SIG-M5 treated with dmso at 0.1 percent for 504 hours (cell line): ENCODE results near the gene AGPAT2.
A peak's percentile ranks its signal among the peaks of the same experiment; 100 is the strongest.

Experiments used
- DNase-seq: peaks from one replicate; lab custom pipeline; 2025; ENCODE audit not compliant: unreplicated experiment; lab: John Stamatoyannopoulos, UW

AGPAT2 gene

DNA sequence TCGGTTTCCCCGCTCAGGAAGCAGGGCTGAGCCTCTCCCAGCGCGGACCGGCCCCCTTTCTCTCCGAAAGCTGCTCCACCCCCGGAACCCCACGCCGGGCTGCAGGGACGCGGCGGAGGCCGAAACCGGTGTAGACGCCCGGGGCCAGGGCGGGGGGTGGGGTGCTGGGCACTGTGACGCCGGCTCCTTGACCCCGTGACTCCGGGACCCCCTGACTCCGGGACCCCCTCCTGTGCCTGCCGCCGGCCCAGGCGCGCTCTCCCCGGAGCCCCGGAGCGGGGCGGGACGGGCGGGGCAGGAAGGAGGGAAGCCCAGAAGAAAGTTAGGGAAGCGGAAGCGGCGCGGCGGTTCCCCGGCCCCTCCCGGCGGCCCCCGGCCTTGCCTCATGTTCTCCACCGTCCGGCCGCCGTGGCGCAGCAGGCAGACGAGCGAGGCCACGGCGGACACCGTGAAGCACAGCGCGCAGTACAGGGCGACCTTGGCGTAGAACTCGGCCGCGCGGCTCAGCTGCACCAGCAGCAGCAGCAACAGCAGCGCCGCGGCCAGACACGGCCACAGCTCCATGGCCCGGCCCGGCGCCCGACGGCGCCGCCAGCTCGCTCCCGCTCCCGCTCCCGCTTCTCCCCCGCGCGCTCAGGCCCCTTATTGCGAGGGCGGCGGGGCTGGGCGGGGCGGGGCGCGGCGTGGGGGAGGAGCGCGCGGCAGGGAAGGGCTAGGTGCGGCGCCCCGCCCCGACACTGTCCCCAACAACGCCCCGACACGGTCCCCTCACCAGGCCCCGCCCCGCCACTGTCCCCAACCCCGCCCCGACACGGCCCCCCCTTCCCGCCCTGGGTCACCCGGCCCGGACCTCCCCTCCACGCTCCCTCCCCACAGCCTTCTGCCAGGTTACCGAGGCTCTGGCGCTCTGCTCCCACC lies at the start of gene AGPAT2:
Gene AGPAT2 (minus strand): TSS at position 664 of the 918 bp plus-strand sequence. CDS start 100 bp downstream, at position 564.
- peak; percentile 70 for DNase-seq

DNA sequence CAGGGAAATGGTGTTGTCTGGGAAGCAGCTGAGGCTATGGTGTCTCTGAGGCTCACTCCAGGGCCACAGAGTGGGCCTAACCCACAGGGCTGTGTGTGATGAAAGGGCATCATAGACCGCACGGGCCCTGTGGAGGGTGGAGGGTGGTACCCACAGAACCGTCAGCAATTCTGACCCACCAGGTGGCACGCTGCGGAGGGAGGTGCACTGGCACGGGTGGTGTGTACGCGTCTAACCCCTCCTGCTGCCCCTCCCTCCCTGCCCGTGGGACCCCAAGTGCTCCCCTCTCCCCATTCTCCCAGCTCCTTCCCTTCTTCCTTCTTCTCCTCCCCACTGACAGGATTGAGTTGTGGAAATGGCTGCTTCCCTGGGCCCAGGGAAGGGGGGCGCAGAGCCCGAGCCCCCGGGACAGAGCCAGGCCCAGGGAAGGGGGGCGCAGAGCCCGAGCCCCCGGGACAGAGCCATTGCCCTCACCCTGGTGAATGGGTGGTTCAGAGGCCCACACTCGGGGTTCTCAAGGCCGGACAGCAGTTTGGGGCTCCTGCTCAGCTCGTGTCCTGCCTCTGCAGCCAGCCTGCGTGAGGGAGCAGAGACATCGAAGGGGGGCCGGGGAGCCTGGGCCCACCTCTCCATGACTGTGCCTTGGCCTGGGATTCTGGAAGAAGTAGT lies 48.7 kb upstream of the AGPAT2 start:
- DNase-seq = no peak

- DNase-seq = no peak
These were observed 47.7 kb upstream of the AGPAT2 start for GRCh38 chr9:136734837-136735496.

- no peak for DNase-seq
These were observed 46.4 kb upstream of the AGPAT2 start for GRCh38 chr9:136733611-136734010.

- DNase-seq = no peak
These were observed 45.4 kb upstream of the AGPAT2 start for GRCh38 chr9:136732444-136733178.

DNA sequence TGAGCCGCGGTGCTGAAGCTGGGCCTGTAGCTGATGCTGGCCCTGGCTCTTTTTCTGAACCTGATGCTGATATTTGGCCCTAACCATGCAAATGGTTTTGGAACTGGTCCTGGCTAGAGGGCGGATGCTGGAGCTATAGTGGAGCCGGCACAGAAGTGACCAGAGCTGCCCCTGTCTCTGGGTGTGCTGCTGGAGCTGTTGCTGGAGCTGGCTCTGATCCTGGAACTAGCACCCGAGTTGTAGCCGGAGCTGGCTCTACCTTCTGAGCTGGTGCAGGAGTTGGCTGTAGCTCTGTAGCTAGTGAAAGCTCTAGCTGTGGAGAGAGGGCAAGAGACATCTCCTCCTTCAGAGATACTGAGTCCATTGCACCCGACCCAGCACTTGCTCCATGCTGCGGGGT lies 42.7 kb upstream of the AGPAT2 start:
- DNase-seq = no peak

DNA sequence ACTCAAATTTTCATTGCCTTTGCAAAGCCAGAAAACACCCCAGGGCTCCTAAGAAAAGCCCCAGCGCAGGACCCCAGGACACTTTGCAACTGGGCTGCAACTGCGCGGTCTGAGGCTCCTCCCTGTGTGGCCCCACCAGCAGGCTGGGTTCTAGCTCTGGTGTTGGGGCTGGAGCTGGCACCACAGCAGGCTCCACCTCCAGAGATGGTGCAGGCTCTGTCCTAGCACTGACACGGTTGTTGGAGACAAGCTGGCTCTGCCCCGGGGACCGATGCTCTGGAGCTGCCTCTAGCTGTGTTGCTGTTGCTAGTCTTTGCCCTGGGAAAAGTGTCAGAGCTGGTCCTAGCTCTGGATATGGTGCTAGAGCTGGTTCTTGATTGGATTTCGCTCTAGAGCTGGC lies 41.9 kb upstream of the AGPAT2 start:
- DNase-seq = peak; percentile 57

GRCh38 chr9:136728548-136729123 lies 41.4 kb upstream of the AGPAT2 start:
- DNase-seq = no peak

DNA sequence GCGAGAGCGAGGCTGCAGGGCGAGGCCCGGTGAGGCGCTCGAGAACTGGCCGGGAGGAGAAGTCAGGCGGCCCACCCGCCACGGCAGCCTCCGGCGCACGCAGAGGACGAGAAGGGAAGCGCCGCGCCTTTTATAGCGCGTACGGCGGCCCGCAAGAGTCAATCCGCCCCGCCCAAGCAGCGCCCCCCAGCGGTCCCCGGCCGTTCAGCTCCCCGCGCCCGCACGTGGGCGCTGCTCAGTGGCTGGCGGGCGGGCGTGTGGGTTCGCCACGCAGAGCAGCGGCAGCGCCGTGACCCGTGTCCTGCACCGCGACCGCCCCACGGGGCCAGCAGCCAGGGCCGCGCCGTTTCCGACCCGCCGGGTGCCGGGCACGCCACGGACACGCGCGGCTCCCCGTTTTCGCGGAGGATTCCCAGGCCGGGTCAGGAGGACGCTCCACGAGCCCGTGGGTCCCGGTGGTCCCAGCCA lies 40.9 kb upstream of the AGPAT2 start:
- peak; percentile 72 for DNase-seq

DNA sequence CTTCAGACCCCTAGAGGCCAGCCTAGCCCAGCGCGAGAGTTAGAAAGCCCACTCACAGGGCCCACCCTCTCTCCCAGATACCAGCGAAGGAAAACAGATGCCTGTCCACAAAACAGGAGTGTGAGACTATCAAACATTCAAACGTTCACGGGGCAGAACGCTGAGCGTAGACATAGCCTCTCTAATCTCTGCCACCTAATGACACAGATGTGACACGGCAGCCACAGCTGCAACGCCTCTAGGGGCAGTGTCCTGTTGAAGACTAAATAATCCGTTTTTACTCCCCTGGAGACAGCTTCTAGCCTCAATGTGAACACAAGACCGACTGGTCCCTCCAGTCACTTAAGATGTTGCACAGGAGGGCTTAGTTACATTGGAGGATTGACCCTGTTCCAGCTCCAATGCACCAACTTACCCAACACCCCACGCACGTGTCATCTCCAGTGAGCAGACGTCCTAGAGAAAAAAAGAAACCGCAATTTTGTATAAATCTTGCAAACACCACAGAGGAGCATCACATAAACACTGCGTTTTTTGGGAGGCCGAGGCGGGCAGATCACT lies 39.5 kb upstream of the AGPAT2 start:
- peak; percentile 58 for DNase-seq

- DNase-seq = no peak
These were observed 38.9 kb upstream of the AGPAT2 start for GRCh38 chr9:136726118-136726517.

DNA sequence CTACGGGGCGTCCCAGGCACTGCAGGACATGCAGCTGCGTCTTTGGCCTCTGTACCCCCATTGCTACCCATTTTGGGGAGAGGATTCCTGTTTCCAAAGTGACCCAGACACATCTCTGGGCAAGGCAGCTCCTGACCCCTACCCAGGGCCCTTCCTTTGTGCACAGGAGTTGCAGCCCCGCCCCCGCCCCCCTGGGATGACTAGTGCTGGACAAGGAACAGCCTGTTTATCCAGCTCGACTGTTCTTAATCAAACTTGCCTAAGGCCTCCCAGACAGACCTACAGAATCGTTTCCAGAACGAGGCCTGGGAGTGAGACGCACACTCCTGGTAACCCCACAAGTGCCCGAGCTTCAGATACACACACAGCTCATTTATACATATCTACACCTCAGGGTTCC lies 38.4 kb upstream of the AGPAT2 start:
- DNase-seq = peak; percentile 40

GRCh38 chr9:136724772-136725171 lies 37.5 kb upstream of the AGPAT2 start:
- DNase-seq = no peak

- no peak for DNase-seq
These were observed 36.7 kb upstream of the AGPAT2 start for GRCh38 chr9:136723989-136724388.

GRCh38 chr9:136723362-136723976 lies 36.2 kb upstream of the AGPAT2 start:
- DNase-seq = no peak

- DNase-seq = no peak
These were observed 35.7 kb upstream of the AGPAT2 start for GRCh38 chr9:136722969-136723356.

- no peak for DNase-seq
These were observed 35.1 kb upstream of the AGPAT2 start for GRCh38 chr9:136722093-136722968.

DNA sequence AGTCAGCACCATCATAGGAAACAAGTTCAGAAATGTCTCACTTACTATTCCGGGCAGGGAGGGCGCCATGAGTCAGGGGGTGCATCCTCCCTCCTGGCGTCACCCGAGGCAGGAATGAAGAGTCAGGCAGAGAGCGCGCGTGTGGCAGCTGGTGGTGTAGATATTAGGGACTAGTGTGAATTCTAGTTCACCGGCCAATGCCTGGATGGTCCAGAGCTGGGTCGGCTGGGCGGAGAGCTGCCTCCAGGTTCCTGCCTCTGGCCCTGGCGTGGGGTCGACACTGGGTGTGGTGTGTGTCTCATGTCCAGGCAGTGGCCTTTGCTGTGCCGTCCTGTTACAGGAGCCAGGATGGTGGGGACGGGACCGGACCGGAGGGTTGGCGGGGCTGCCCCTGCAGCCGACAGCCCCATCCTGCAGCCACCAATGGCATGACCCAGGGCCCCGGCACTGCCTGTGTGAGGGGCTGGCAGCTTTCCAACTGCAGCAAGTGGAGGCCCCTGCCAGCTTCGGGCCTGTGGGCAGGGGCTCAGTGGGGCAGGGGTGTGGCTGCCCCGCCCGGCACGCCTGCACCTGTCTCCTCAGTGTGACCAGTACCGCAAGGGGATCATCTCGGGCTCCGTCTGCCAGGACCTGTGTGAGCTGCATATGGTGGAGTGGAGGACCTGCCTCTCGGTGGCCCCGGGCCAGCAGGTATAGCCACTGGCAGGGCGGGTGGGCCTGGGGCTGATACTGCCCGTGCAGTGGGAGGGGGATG lies 34.3 kb upstream of the AGPAT2 start:
- no peak for DNase-seq
